ENCODE results near the gene U2AF2.

GRCh38 chr19:55618426-55618825 lies 36.4 kb upstream of the U2AF2 start:
- TF ChIP-seq, protein P1, sequence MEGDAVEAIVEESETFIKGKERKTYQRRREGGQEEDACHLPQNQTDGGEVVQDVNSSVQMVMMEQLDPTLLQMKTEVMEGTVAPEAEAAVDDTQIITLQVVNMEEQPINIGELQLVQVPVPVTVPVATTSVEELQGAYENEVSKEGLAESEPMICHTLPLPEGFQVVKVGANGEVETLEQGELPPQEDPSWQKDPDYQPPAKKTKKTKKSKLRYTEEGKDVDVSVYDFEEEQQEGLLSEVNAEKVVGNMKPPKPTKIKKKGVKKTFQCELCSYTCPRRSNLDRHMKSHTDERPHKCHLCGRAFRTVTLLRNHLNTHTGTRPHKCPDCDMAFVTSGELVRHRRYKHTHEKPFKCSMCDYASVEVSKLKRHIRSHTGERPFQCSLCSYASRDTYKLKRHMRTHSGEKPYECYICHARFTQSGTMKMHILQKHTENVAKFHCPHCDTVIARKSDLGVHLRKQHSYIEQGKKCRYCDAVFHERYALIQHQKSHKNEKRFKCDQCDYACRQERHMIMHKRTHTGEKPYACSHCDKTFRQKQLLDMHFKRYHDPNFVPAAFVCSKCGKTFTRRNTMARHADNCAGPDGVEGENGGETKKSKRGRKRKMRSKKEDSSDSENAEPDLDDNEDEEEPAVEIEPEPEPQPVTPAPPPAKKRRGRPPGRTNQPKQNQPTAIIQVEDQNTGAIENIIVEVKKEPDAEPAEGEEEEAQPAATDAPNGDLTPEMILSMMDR (conservative IDR thresholded peaks at IDR 0.05; ENCODE audit: low read depth, low read length), result no peak
- TF ChIP-seq CHD1 (IDR thresholded peaks at IDR 0.05; ENCODE audit: low read depth, low read length), result no peak
- no peak for TF ChIP-seq ELK1 (IDR thresholded peaks at IDR 0.05; ENCODE audit: borderline replicate concordance, low read depth, low read length)
- no peak for TF ChIP-seq MAZ (IDR thresholded peaks at IDR 0.05; ENCODE audit: borderline replicate concordance, low read depth, low read length)
- TF ChIP-seq SMC3 (IDR thresholded peaks at IDR 0.05; ENCODE audit: low read depth, low read length), result no peak
- no peak for TF ChIP-seq POLR2A (IDR thresholded peaks at IDR 0.05; ENCODE audit: low read depth, low read length)
- no peak for TF ChIP-seq BHLHE40 (IDR thresholded peaks at IDR 0.05; ENCODE audit: low read depth, low read length)
- no peak for TF ChIP-seq RCOR1 (IDR thresholded peaks at IDR 0.05; ENCODE audit: insufficient replicate concordance, low read length)
